Astrocyte of the cerebellum (primary cell): ENCODE results near the gene PSMA6.

Experiments
- DNase-seq: peaks from one replicate; pipeline ENCODE4 v3.0.0-alpha.2; 2011; ENCODE audit warnings: low read depth
- H3K4me3 ChIP-seq: 2 replicates; pipeline ENCODE4 v1.5.1; 2011; ENCODE audit warnings: mild to moderate bottlenecking, low read depth, low read length, moderate library complexity
- in situ Hi-C: cut with HindIII; loops from 2 replicates; pipeline ENCODE4 v1.10.0; 2017; ENCODE audit warnings: low sequenced_read_pairs
- TF ChIP-seq, protein P1 (sequence below): IDR thresholded peaks from 2 replicates; pipeline ENCODE4 v1.5.1; 2012; ENCODE audit warnings: low read length, low read depth, moderate library complexity, mild to moderate bottlenecking; ENCODE audit errors: missing control alignments

Gene PSMA6

DNA sequence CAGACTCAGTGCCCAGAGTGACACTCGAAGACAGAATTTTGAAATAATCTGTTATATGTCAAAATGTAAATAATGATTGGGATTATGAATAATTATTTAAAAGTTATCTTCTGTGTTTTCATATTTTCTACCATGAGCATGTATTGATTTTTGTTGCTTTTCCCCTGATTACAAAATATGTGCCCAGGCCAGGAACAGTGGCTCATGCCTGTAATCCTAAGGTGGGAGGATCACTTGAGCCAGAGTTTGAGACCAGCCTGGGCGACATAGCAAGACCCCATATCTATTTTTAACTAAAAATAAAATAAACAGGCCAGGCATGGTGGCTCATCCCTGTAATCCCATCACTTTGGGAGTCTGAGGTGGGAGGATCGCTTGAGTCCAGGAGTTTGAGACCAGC is 13.5 kb downstream of the PSMA6 start:
- in situ Hi-C loops, result no loop called here

GRCh38 chr14:35306114-35306513 is 13.9 kb downstream of the PSMA6 start:
- in situ Hi-C loops, result no loop called here
- no peak for DNase-seq
- TF ChIP-seq, protein P1, sequence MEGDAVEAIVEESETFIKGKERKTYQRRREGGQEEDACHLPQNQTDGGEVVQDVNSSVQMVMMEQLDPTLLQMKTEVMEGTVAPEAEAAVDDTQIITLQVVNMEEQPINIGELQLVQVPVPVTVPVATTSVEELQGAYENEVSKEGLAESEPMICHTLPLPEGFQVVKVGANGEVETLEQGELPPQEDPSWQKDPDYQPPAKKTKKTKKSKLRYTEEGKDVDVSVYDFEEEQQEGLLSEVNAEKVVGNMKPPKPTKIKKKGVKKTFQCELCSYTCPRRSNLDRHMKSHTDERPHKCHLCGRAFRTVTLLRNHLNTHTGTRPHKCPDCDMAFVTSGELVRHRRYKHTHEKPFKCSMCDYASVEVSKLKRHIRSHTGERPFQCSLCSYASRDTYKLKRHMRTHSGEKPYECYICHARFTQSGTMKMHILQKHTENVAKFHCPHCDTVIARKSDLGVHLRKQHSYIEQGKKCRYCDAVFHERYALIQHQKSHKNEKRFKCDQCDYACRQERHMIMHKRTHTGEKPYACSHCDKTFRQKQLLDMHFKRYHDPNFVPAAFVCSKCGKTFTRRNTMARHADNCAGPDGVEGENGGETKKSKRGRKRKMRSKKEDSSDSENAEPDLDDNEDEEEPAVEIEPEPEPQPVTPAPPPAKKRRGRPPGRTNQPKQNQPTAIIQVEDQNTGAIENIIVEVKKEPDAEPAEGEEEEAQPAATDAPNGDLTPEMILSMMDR, result no peak

More for the DNA sequence above, 13.5 kb downstream of the PSMA6 start:
- DNase-seq, result no peak
- TF ChIP-seq, protein P1, result no peak
- H3K4me3 ChIP-seq, result no peak overlapping the region

DNA sequence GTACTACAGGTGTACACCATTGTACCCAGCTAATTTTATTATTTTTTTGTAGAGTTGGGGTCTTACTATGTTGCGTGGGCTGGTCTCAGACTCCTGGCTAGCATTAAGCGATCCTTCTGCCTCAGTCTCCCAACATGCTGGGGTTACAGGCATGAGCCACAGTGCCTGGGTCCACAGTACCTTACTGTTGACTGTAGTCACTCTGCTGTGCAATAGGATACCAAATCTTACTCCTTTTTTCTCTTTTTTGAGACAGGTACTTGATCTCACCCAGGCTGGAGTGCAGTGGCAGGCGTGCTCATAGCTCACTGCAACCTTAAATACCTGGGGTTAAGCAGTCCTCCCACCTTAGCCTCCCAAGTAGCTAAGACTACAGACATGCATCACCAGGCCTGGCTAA is 25.6 kb downstream of the PSMA6 start:
- TF ChIP-seq, protein P1, result no peak
- in situ Hi-C loops, result no loop called here
- DNase-seq, result no peak
- no peak overlapping the region for H3K4me3 ChIP-seq

More at GRCh38 chr14:35306114-35306513, 13.9 kb downstream of the PSMA6 start:
- no peak overlapping the region for H3K4me3 ChIP-seq

GRCh38 chr14:35319509-35319908 is 27.3 kb downstream of the PSMA6 start:
- in situ Hi-C loops, result no loop called here
- no peak overlapping the region for H3K4me3 ChIP-seq
- TF ChIP-seq, protein P1, result no peak
- DNase-seq, result no peak

GRCh38 chr14:35320472-35320871 is 28.3 kb downstream of the PSMA6 start:
- H3K4me3 ChIP-seq, result no peak overlapping the region
- in situ Hi-C loops, result no loop called here
- DNase-seq, result no peak
- TF ChIP-seq, protein P1, result no peak

- H3K4me3 ChIP-seq, result no peak overlapping the region
- in situ Hi-C loops, result no loop called here
- no peak for DNase-seq
- TF ChIP-seq, protein P1, result no peak
These were observed 34.2 kb downstream of the PSMA6 start for GRCh38 chr14:35326375-35326774.
